ENCODE measurements around the gene EEF1A1. TPM values are rescaled to one million over a fixed set of nuclear protein-coding genes. Genes with fewer than 3 reads are reported as not detected.

The EEF1A1 gene
- total and polyA plus RNA-seq, 2 of the 8 experiments (the other 6 are each of a cell fraction or from before 2014, with no cell fraction given), result 13,823 to 13,927 TPM

GRCh38 chr6:73515204-73515655 is 5.6 kb downstream of the EEF1A1 start (continued):
- TF ChIP-seq CHD7 (IDR thresholded peaks at IDR 0.05; ENCODE audit: insufficient replicate concordance, low read length) (peak; percentile 10), KDM5A (IDR thresholded peaks at IDR 0.05; ENCODE audit: low read length) (no peak), RXRA (IDR thresholded peaks at IDR 0.05; ENCODE audit: insufficient read depth, low read depth, low read length) (no peak)
